ENCODE results near the gene KRTAP17-1. TPM values are rescaled to one million over a fixed set of nuclear protein-coding genes. Genes with fewer than 3 reads are reported as not detected.

The KRTAP17-1 gene
- polyA plus RNA-seq, 1 donor (not counting 4 experiments of a cell fraction or from before 2014, with no cell fraction given) = not detected

GRCh38 chr17:41315814-41316445 is 420 bp upstream of the KRTAP17-1 start:
- no peak overlapping the region for H3K4me3 ChIP-seq (ENCODE audit: control insufficient read depth in 2 of 3, extremely low read depth in 1 of 3, insufficient read depth in 2 of 3, low read depth in 1 of 3, low read length in 3 of 3)
- dilution Hi-C loops (cut with MboI; ENCODE audit: extremely low pct_ligation_motif_present, low sequenced_read_pairs) = no loop called here
- no peak for TF ChIP-seq EZH2 (IDR thresholded peaks at IDR 0.05; ENCODE audit: low read length)
- no peak for TF ChIP-seq CTCF (optimal IDR thresholded peaks at IDR 0.05 in 1 of 3, IDR thresholded peaks at IDR 0.05 in 1 of 3, conservative IDR thresholded peaks at IDR 0.05 in 1 of 3; ENCODE audit: extremely low read depth in 1 of 3, insufficient read depth in 2 of 3, low read length in 3 of 3)
- H3K9me3 ChIP-seq (ENCODE audit: control insufficient read depth, low read depth, low read length) = no peaks in the 10 kb centered on the region
- H3K4me1 ChIP-seq (ENCODE audit: control insufficient read depth, extremely low read depth, insufficient read depth, low read length) = no peaks in the 10 kb centered on the region
- FAIRE-seq (no peak), DNase-seq (ENCODE audit: low read depth, low spot score) (no peak)
- H3K36me3 ChIP-seq (ENCODE audit: control insufficient read depth in 2 of 2, extremely low read depth in 1 of 2, insufficient read depth in 2 of 2, low read length in 2 of 2) = no peaks in the 10 kb centered on the region
- H3K27me3 ChIP-seq (ENCODE audit: control insufficient read depth, extremely low read depth, insufficient read depth, low read length) = no peaks in the 10 kb centered on the region
- no peaks in the 10 kb centered on the region for H3K9me1 ChIP-seq (ENCODE audit: control insufficient read depth, extremely low read depth, insufficient read depth, low read length)
- no peak overlapping the region for H3K4me2 ChIP-seq (ENCODE audit: control insufficient read depth, extremely low read depth, insufficient read depth, low read depth, low read length)
- no peak overlapping the region for H2AFZ ChIP-seq (ENCODE audit: control insufficient read depth, low read length)
- H3K79me2 ChIP-seq (ENCODE audit: control insufficient read depth, insufficient read depth, low read length) = no peaks in the 10 kb centered on the region
- H4K20me1 ChIP-seq (ENCODE audit: control insufficient read depth, extremely low read depth, insufficient read depth, low read length) = no peaks in the 10 kb centered on the region
- no peak overlapping the region for H3K27ac ChIP-seq (ENCODE audit: control insufficient read depth, insufficient read depth, low read length)
- H3K9ac ChIP-seq (ENCODE audit: control insufficient read depth, extremely low read depth, insufficient read depth, low read length) = no peak overlapping the region

- Histone ChIP-seq H3K79me2 (ENCODE audit: control insufficient read depth, insufficient read depth, low read length) (no peaks in the 10 kb centered on the region), H3K9ac (ENCODE audit: control insufficient read depth, extremely low read depth, insufficient read depth, low read length) (no peak overlapping the region), H3K36me3 (ENCODE audit: control insufficient read depth in 2 of 2, extremely low read depth in 1 of 2, insufficient read depth in 2 of 2, low read length in 2 of 2) (no peaks in the 10 kb centered on the region), H3K4me3 (ENCODE audit: control insufficient read depth in 2 of 3, extremely low read depth in 1 of 3, insufficient read depth in 2 of 3, low read depth in 1 of 3, low read length in 3 of 3) (no peak overlapping the region), H3K27me3 (ENCODE audit: control insufficient read depth, extremely low read depth, insufficient read depth, low read length) (no peaks in the 10 kb centered on the region), H4K20me1 (ENCODE audit: control insufficient read depth, extremely low read depth, insufficient read depth, low read length) (no peaks in the 10 kb centered on the region), H3K9me1 (ENCODE audit: control insufficient read depth, extremely low read depth, insufficient read depth, low read length) (no peaks in the 10 kb centered on the region), H3K4me1 (ENCODE audit: control insufficient read depth, extremely low read depth, insufficient read depth, low read length) (peaks cover 6% of the 10 kb centered on the region), H2AFZ (ENCODE audit: control insufficient read depth, low read length) (no peak overlapping the region), H3K4me2 (ENCODE audit: control insufficient read depth, extremely low read depth, insufficient read depth, low read depth, low read length) (no peak overlapping the region), H3K9me3 (ENCODE audit: control insufficient read depth, low read depth, low read length) (no peaks in the 10 kb centered on the region), H3K27ac (ENCODE audit: control insufficient read depth, insufficient read depth, low read length) (no peak overlapping the region)
- no peak for DNase-seq (ENCODE audit: low read depth, low spot score)
- FAIRE-seq = no peak
- dilution Hi-C loops (cut with MboI; ENCODE audit: extremely low pct_ligation_motif_present, low sequenced_read_pairs) = no loop called here
- TF ChIP-seq EZH2 (IDR thresholded peaks at IDR 0.05; ENCODE audit: low read length) (no peak), CTCF (optimal IDR thresholded peaks at IDR 0.05 in 1 of 3, IDR thresholded peaks at IDR 0.05 in 1 of 3, conservative IDR thresholded peaks at IDR 0.05 in 1 of 3; ENCODE audit: extremely low read depth in 1 of 3, insufficient read depth in 2 of 3, low read length in 3 of 3) (no peak)
Measured at GRCh38 chr17:41311111-41311510, 4.4 kb downstream of the KRTAP17-1 start.

All from keratinocyte (primary cell).